Measurements from ENCODE around the gene LAMA3. TPM values are rescaled to one million over a fixed set of nuclear protein-coding genes. Genes with fewer than 3 reads are reported as not detected.
A peak's percentile ranks its signal among the peaks of the same experiment; 100 is the strongest.

LAMA3 gene
- total RNA-seq, 4 donors from 2014 or later: 46.3 to 80.6 (median 67.1) TPM

GRCh38 chr18:23870676-23871380, 181.6 kb downstream of the LAMA3 start:
- peaks cover 0 to 14% (median 0%) of the 10 kb centered on the region in 3 donors for H3K36me3 ChIP-seq
- peaks cover 0 to 5% (median 2%) of the 10 kb centered on the region in 4 donors for H3K4me1 ChIP-seq
- H3K4me3 ChIP-seq: no peak overlapping the region
- WGBS, 2 donors: 76 to 77% methylated on average over 6 of the region's 6 CpGs
- no peaks in the 10 kb centered on the region for H3K9me3 ChIP-seq
- TF ChIP-seq CTCF (IDR thresholded peaks at IDR 0.05) (no peak), POLR2A (IDR thresholded peaks at IDR 0.05) (no peak), EP300 (IDR thresholded peaks at IDR 0.05) (no peak)
- H3K27me3 ChIP-seq: no peaks in the 10 kb centered on the region
- DNase-seq (ENCODE audit: low spot score in 2 of 2): no peak
- H3K27ac ChIP-seq: no peak overlapping the region

- no peak overlapping the region for H3K27ac ChIP-seq
- H3K36me3 ChIP-seq: peaks cover 0 to 18% (median 0%) of the 10 kb centered on the region in 3 donors
- H3K9me3 ChIP-seq: no peaks in the 10 kb centered on the region
- 64 to 67% methylated on average over 7 of the region's 7 CpGs for WGBS, 2 donors
- H3K4me3 ChIP-seq: no peak overlapping the region
- no peak for TF ChIP-seq CTCF (IDR thresholded peaks at IDR 0.05)
- no peak for TF ChIP-seq EP300 (IDR thresholded peaks at IDR 0.05)
- TF ChIP-seq POLR2A (IDR thresholded peaks at IDR 0.05): no peak
- DNase-seq (ENCODE audit: low spot score in 2 of 2): no peak
- H3K4me1 ChIP-seq: peaks cover 0 to 5% (median 2%) of the 10 kb centered on the region in 4 donors
- H3K27me3 ChIP-seq: no peaks in the 10 kb centered on the region
These were observed 182.2 kb downstream of the LAMA3 start for GRCh38 chr18:23871410-23871809.

- peaks cover 0 to 25% (median 0%) of the 10 kb centered on the region in 3 donors for H3K36me3 ChIP-seq
- peaks cover 0 to 5% (median 2%) of the 10 kb centered on the region in 4 donors for H3K4me1 ChIP-seq
- no peak for TF ChIP-seq EP300 (IDR thresholded peaks at IDR 0.05)
- TF ChIP-seq CTCF (IDR thresholded peaks at IDR 0.05): no peak
- TF ChIP-seq POLR2A (IDR thresholded peaks at IDR 0.05): no peak
- no peaks in the 10 kb centered on the region for H3K9me3 ChIP-seq
- no peak overlapping the region for H3K4me3 ChIP-seq
- WGBS, 2 donors: 82 to 86% methylated on average over 25 of the region's 25 CpGs
- H3K27me3 ChIP-seq: no peaks in the 10 kb centered on the region
- no peak for DNase-seq (ENCODE audit: low spot score in 2 of 2)
- peak overlapping the region in 1 of 4 donors; percentile 32 for H3K27ac ChIP-seq
These were observed 183.7 kb downstream of the LAMA3 start for GRCh38 chr18:23872701-23873550.

- H3K4me1 ChIP-seq: peaks cover 0 to 5% (median 2%) of the 10 kb centered on the region in 4 donors
- TF ChIP-seq EP300 (IDR thresholded peaks at IDR 0.05) (no peak), POLR2A (IDR thresholded peaks at IDR 0.05) (no peak), CTCF (IDR thresholded peaks at IDR 0.05) (no peak)
- no peak for DNase-seq (ENCODE audit: low spot score in 2 of 2)
- no peak overlapping the region for H3K27ac ChIP-seq
- peaks cover 0 to 53% (median 0%) of the 10 kb centered on the region in 3 donors for H3K36me3 ChIP-seq
- no peak overlapping the region for H3K4me3 ChIP-seq
- WGBS, 2 donors: 85% methylated on average over 11 of the region's 11 CpGs
- no peaks in the 10 kb centered on the region for H3K27me3 ChIP-seq
- no peaks in the 10 kb centered on the region for H3K9me3 ChIP-seq
These were observed 187.0 kb downstream of the LAMA3 start for GRCh38 chr18:23875966-23876895.

Data from tibial nerve (tissue), 4 donors.